Heart right ventricle (tissue), 16 donors: ENCODE results near the gene IFNA17. TPM values are rescaled to one million over a fixed set of nuclear protein-coding genes. Genes with fewer than 3 reads are reported as not detected.
"Not testable (repeated sequence)": the region's sequence is repeated elsewhere in the genome, so short reads cannot be mapped to it uniquely, and the experiment has no call there.

Experiments used
- ATAC-seq, 8 donors: fragments of 200-7000 bp; cut with Tn5 transposase; one replicate each; pipeline ENCODE4 v1.9.1; 2020; ENCODE audit warnings: mild to moderate bottlenecking in 8 of 8, moderate library complexity in 8 of 8, moderate number of reproducible peaks in 1 of 8
- DNase-seq, 2 donors: peaks; one replicate each; pipeline ENCODE4 v3.0.0-alpha.2; 2020
- H3K27ac ChIP-seq, 10 donors: fragments of 200-600 bp; sonication (generic) in 2 of 10; one replicate each; pipeline versions ENCODE4 v1.5.0 to v1.8.0; 2020 to 2022; ENCODE audit warnings: mild to moderate bottlenecking in 3 of 10
- H3K27me3 ChIP-seq, 7 donors: fragments of 200-600 bp; one replicate each; pipeline ENCODE4 v1.8.0; 2021 to 2022; ENCODE audit warnings: mild to moderate bottlenecking in 2 of 7
- H3K36me3 ChIP-seq, 9 donors: fragments of 200-600 bp; sonication (generic) in 1 of 9; one replicate each; pipeline versions ENCODE4 v1.5.0 to v1.8.0; 2020 to 2022; ENCODE audit warnings: mild to moderate bottlenecking in 2 of 9
- H3K4me1 ChIP-seq, 9 donors: fragments of 200-600 bp; sonication (generic) in 1 of 9; one replicate each; pipeline versions ENCODE4 v1.5.0 to v1.8.0; 2020 to 2022; ENCODE audit warnings: mild to moderate bottlenecking in 4 of 9
- H3K4me3 ChIP-seq, 10 donors: fragments of 200-600 bp; sonication (generic) in 2 of 10; one replicate each; pipeline versions ENCODE4 v1.5.0 to v1.8.0; 2020 to 2022; ENCODE audit warnings: mild to moderate bottlenecking in 7 of 10, moderate library complexity in 2 of 10
- H3K9me3 ChIP-seq, 11 donors: fragments of 200-600 bp in 10 of 11; sonication (generic) in 2 of 11; one replicate each; pipeline versions ENCODE4 v1.5.0 to v1.8.0; 2013 to 2022; ENCODE audit warnings: mild to moderate bottlenecking in 2 of 11, control low read depth in 1 of 11, moderate library complexity in 1 of 11
- WGBS, 2 donors: extraction: QIAGEN DNeasy Blood & Tissue Kit; methylation state at CpG; one replicate each; pipeline ENCODE4 v1.1.7; 2013; ENCODE audit warnings: inconsistent platforms in 1 of 2; 5-methylcytosine and 5-hydroxymethylcytosine counted together
- intact Hi-C, 10 donors: fragments of 100-400 bp; cut with DNase I; formaldehyde crosslinking; loops; one replicate each; pipeline versions ENCODE4 v1.11.1 to v1.14.2; 2022
- polyA plus RNA-seq, 2 donors: library from polyadenylated mRNA; stranded (reverse); fragments of 200-250 nt; gene quantifications; one replicate each; pipeline ENCODE4 v1.2.3, GENCODE V29; 2013
- total RNA-seq, 10 donors: library from RNA; stranded (reverse); fragmentation: NEBNext Ultra II Directional in 3 of 10; extraction: Animal tissue kit (Norgen Biotek cat#: 25700) in 3 of 10; gene quantifications; one replicate each; pipeline versions ENCODE4 v1.2.1 to v1.2.4, GENCODE V29; 2021 to 2023
- TF ChIP-seq, protein P1 (sequence below), 9 donors: fragments of 200-600 bp; sonication (generic) in 2 of 9; IDR thresholded peaks; one replicate each; pipeline versions ENCODE4 v1.5.0 to v1.8.0; 2021 to 2022; ENCODE audit warnings: antibody characterized with exemption in 9 of 9, mild to moderate bottlenecking in 5 of 9, moderate library complexity in 1 of 9
- donor health status: Arrhythmogenic right ventricular cardiomyopathy.
- donor health status: ischemic (EF 13 %, LVEDD 7.1; RV severe dilation, severe dysfunction).
- donor health status: healthy with polysubstance abuse.
- donor health status: DM: no; HTN: yes; CAD: no.
- donor health status: DM: no; HTN: no; CAD: no.
- donor health status: ischemic (EF 25% LVEDD 6.9; RV normal size, moderate dysfunction).
- donor health status: ischemic (EF 25% LVEDD 5.7; RV mildly dilated, moderate dysfunction).
- donor health status: healthy.
- donor health status: DM: yes; HTN: yes; CAD: no.
- donor health status: Ischemic cardiomyopathy.
- donor health status: ischemic (EF 35%, LVEDD 5.7; RV mildly dilated, moderate dysfunction).
- donor health status: nonischemic (EF 11% LVEDD 7.7; RV severe dilation, severe dysfunction).
- donor health status: DM: yes; HTN: yes; CAD: no.
- donor health status: PGD.
- donor health status: ischemic (EF 29% LVEDD 5.4; RV normal size, mild dysfunction).
- donor health status: nonischemic (EF 23%, LVEDD 6.1; RV moderate dilation, normal function).

Gene IFNA17
- total and polyA plus RNA-seq, 12 donors: not detected

DNA sequence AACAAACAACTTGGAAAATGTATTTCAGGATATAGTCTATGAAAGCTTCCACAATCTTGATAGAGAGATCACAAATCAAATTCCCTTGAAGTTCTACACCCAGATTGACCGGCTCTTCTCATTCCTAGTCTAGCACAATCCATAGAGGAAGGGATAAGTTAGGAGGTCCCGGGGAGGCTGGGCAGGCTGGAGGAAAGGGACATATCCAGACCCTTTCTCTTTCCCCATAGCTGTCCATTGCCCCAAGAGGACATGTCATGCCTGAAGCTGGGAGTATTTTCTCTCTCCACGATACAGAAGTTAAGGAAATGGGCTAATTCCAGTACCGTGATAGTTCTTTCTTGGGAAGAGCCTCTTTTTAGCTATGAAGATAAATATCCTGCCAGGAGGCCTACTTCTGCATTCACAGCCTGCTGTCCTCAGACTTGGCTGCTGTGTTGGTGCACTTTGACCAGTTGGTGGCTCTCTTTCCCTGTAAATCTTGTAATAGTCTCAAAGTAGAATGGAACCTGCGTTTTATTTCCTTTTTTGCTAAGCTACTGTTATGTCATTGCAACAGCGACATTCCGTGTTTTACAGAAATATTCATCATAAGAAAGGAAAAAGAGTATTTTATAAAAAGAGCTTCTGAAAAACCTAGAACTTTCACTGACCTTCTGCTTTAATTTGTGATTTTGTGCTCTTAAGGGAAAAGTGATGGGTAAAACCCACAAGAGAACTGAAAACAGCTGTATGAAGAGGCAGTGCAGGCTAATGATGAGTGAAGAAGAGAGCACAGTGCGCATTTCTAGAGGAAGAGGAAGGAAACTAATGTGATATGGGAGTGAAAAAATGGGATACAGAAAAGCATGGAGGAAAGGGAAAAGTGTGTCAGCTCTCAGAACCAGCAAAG lies 7.7 kb upstream of the IFNA17 start:
- intact Hi-C loops: loop anchor here in 2 of 10 donors (10.0 kb wide), 2 partner anchors 549 to 559 kb away; no protein-coding TSS in a partner anchor
- not testable (repeated sequence) for H3K36me3 ChIP-seq, H3K4me3 ChIP-seq, H3K4me1 ChIP-seq, H3K9me3 ChIP-seq, H3K27ac ChIP-seq
- DNase-seq (peak in 1 of 2 donors; percentile 20), ATAC-seq (peak in 6 of 8 donors; percentile 38 to 76 (median 60))
- TF ChIP-seq, protein P1, sequence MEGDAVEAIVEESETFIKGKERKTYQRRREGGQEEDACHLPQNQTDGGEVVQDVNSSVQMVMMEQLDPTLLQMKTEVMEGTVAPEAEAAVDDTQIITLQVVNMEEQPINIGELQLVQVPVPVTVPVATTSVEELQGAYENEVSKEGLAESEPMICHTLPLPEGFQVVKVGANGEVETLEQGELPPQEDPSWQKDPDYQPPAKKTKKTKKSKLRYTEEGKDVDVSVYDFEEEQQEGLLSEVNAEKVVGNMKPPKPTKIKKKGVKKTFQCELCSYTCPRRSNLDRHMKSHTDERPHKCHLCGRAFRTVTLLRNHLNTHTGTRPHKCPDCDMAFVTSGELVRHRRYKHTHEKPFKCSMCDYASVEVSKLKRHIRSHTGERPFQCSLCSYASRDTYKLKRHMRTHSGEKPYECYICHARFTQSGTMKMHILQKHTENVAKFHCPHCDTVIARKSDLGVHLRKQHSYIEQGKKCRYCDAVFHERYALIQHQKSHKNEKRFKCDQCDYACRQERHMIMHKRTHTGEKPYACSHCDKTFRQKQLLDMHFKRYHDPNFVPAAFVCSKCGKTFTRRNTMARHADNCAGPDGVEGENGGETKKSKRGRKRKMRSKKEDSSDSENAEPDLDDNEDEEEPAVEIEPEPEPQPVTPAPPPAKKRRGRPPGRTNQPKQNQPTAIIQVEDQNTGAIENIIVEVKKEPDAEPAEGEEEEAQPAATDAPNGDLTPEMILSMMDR (IDR thresholded peaks at IDR 0.05): peak in 8 of 9 donors; percentile 8 to 65 (median 50)
- H3K27me3 ChIP-seq: peaks cover 0 to 18% (median 9%) of the 10 kb centered on the region in 7 donors
- WGBS, 2 donors: 30 to 33% methylated on average over 8 of the region's 8 CpGs

DNA sequence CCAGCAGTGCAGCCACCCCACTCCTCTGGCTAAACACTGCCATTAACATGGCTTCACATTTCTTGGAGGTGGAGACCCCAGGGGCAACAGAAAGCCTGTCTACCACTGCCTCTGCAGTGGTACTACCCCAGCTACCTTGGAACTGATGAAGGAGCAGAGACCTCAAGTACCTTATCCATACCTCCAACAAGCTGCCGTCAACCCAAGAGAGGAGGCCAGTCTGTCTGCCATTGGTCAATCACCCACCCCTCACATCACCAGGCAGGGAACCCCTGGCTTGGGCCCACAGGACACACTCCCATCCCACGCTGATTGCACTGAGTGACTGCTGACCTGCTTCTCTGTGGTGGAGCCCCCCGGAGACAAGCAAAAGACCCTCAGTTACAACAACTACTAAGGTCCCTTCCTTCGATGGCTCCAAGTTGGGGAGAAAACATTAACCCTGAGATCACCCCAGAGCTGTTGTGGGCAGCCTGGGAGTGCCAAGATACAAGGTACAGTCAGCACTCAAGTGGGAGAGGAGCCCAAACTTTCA lies 6.2 kb upstream of the IFNA17 start:
- H3K4me1 ChIP-seq: no peaks in the 10 kb centered on the region
- WGBS, 2 donors: 76 to 79% methylated on average over 4 of the region's 4 CpGs
- TF ChIP-seq, protein P1 (IDR thresholded peaks at IDR 0.05): no peak
- intact Hi-C loops: loop anchor here in 2 of 10 donors (10.0 kb wide), 2 partner anchors 551 to 561 kb away; no protein-coding TSS in a partner anchor
- no peak overlapping the region for H3K27ac ChIP-seq
- H3K4me3 ChIP-seq: no peak overlapping the region
- DNase-seq (no peak), ATAC-seq (no peak)
- no peaks in the 10 kb centered on the region for H3K9me3 ChIP-seq
- H3K27me3 ChIP-seq: peaks cover 0 to 9% (median 0%) of the 10 kb centered on the region in 7 donors
- H3K36me3 ChIP-seq: no peaks in the 10 kb centered on the region

DNA sequence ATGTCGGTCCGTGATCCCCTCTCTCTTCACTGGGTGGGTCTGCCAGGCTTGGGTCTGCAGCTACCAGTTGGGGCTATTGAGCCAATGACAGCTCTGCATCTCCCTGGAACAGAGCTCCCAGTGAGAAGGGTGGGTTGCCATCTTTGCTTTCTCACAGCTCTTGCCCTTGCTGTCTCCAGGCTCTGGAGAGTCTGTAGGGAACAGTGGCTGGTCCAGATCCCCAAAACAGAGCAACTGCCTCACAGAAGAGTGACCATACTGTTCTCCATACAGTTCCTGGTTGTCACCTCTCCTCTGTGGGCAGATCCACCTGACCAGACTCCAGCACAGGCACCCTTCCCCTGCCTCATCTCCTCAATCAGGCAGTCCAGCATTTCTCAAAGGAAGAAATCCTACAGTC lies 5.2 kb upstream of the IFNA17 start:
- Histone ChIP-seq H3K36me3 (no peaks in the 10 kb centered on the region), H3K27me3 (peaks cover 0 to 7% (median 0%) of the 10 kb centered on the region in 7 donors)

DNA sequence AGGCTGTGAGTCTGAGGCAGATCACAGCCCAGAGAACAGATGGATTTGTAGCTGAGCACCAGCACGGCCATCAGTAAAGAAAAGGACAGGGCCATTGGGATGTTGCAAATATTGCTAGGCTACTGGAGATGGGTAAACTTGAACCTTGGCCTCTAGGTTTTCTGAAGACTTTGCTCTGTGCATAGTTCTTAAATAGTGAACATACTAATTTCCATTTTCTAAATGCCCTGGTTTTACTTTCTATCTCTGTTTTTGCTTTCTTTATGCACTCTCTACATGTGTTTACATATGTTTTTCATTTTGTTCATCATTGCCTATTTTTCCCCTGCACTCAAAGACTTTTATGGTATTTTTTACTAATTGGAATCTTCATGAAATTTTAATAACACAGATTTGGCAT lies 10.8 kb downstream of the IFNA17 start, which contains the start of gene IFNA16:
IFNA16 (minus strand) TSS at position 101 of the 400 bp plus-strand sequence; CDS start at position 95, 6 bp downstream.
- intact Hi-C loops: loop anchor here in 1 of 10 donors (10.0 kb wide), 1 partner anchor 62 kb away; no protein-coding TSS in a partner anchor
- not testable (repeated sequence) for H3K4me1 ChIP-seq, H3K36me3 ChIP-seq, DNase-seq, H3K9me3 ChIP-seq, ATAC-seq, H3K27me3 ChIP-seq, H3K27ac ChIP-seq, H3K4me3 ChIP-seq
- 80 to 89% methylated on average over 1 of the region's 1 CpG for WGBS, 2 donors

More for the DNA sequence above, 5.2 kb upstream of the IFNA17 start:
- TF ChIP-seq, protein P1 (IDR thresholded peaks at IDR 0.05): no peak
- no peaks in the 10 kb centered on the region for H3K4me1 ChIP-seq
- intact Hi-C loops: loop anchor here in 2 of 10 donors (10.0 kb wide), 2 partner anchors 552 to 562 kb away; no protein-coding TSS in a partner anchor
- DNase-seq (no peak), ATAC-seq (no peak)
- H3K4me3 ChIP-seq: no peak overlapping the region
- no peak overlapping the region for H3K27ac ChIP-seq
- WGBS, 2 donors: 86 to 88% methylated on average over 2 of the region's 2 CpGs
- H3K9me3 ChIP-seq: no peaks in the 10 kb centered on the region
